Activated naive CD4-positive, alpha-beta T cell treated with anti-CD3 and anti-CD28 coated beads for 36 hours (primary cell): ENCODE results near the gene RFESD. TPM values are rescaled to one million over a fixed set of nuclear protein-coding genes. Genes with fewer than 3 reads are reported as not detected.

Experiments used
- CTCF ChIA-PET: fragments of 350-600 bp; sonication (Branson Sonifier 250); formaldehyde crosslinking; loops from one replicate; lab custom pipeline; 2021; ENCODE audit warnings: antibody characterized with exemption; lab: Charles Lee
- DNase-seq: peaks from one replicate; pipeline ENCODE4 v3.0.0-alpha.2; 2020
- H3K27ac Mint-ChIP-seq: one replicate; pipeline ENCODE4 v1.8.0; 2021; ENCODE audit warnings: mild to moderate bottlenecking, mixed read lengths
- H3K27me3 Mint-ChIP-seq: one replicate; pipeline ENCODE4 v1.8.0; 2021; ENCODE audit warnings: low read depth, mixed read lengths
- H3K36me3 Mint-ChIP-seq: one replicate; pipeline ENCODE4 v1.8.0; 2021; ENCODE audit warnings: low read depth, mixed read lengths
- H3K4me1 Mint-ChIP-seq: one replicate; pipeline ENCODE4 v1.8.0; 2021; ENCODE audit warnings: low read depth, mixed read lengths
- H3K4me3 Mint-ChIP-seq: one replicate; pipeline ENCODE4 v1.8.0; 2021; ENCODE audit warnings: mild to moderate bottlenecking, moderate library complexity, mixed read lengths
- H3K9me3 Mint-ChIP-seq: one replicate; pipeline ENCODE4 v1.8.0; 2021; ENCODE audit warnings: mixed read lengths
- intact Hi-C: fragments of 100-400 bp; cut with micrococcal nuclease; formaldehyde crosslinking; loops from one replicate; pipeline ENCODE4 v1.15.1; 2023
- total RNA-seq, 2 experiments: library from RNA; stranded (reverse); gene quantifications; one replicate each; pipeline ENCODE4 v1.2.3, GENCODE V29; 2021

The RFESD gene
- 1 to 10 TPM; 9.1 to 9.7 TPM for total RNA-seq

DNA sequence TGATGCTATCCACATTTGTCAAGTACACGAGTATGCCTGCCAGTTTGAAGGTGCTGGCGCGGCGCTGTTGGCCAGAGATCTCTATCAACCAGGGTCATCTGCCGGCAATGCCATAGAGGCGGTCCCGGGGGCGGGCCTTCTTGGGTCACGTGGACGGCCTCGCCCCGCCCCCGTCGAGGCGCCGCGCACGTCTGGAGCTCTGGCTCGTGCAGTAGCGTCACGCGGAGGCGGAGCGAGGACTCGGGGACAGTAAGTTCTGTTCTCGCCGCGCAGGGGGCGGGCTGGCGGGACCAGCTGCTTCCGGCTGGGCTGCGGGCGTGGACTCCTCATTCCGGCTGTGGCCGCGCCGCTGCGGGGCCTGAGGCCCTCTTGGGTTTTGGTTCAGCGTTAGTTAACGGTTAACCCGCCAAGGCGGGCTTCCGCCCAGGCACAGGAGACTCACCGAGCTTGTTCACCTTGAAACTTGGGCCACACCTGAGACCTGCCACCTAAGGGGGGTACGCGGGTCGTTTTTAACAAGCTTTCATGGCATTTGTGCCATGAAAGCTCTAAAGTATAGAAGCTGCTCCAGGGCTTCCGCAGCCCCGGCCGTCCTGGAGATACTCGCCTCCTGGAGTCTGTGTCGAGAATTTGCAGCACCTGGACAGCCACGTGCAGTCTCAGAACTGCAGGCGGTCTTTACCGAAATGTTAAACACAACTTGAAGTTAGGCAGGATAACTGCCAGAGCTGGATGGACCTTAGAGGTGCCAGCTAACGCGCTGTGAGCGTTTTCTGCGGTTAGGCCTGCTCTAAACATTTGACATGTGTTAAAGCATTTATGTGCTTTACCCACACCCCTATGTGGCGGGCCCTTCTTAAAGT, at the start of gene RFESD:
TSS of gene RFESD (plus strand) at position 209 of the 863 bp plus-strand sequence. CDS start 5,495 bp downstream, outside the sequence.
- H3K36me3 Mint-ChIP-seq: peaks cover 2% of the 10 kb centered on the region
- peaks cover 34% of the 10 kb centered on the region for H3K4me1 Mint-ChIP-seq
- peak within 1 kb of the TSS; percentile 82 for H3K4me3 Mint-ChIP-seq
- H3K27ac Mint-ChIP-seq: peak within 1 kb of the TSS; percentile 83
- peak; percentile 96 for DNase-seq
- CTCF ChIA-PET: interaction anchor here (0.6 to 7.3 kb wide), 19 partner anchors 9 to 955 kb away, joined by 3 to 63 read pairs (median 4); partner anchors contain the start of gene GPR150
- no peaks in the 10 kb centered on the region for H3K9me3 Mint-ChIP-seq
- intact Hi-C loops: loop anchor here (1.0 to 10.0 kb wide), 16 partner anchors 14 to 1536 kb away; partner anchors contain the start of genes ARSK, CAST, ELL2 and ERAP1
- no peaks in the 10 kb centered on the region for H3K27me3 Mint-ChIP-seq

DNA sequence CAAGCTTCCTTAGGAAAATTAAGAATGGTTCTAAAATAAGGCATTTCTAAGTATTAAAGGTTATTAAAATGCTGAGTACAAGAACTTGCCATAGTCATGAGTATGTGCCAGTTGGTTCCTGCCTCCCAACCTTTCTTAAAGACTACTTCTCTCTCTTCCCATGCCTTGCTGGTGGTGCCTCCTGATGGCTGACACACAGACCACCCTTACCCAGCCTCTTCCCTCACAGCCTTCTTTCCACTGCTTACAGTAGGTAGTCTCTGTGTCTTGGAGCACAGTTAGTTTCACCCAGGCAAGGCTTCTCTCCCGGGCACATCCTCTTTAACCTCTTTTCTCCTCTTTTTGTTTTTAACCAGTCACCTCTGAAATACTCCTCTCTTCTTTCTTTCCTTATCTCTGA, 47.3 kb upstream of the RFESD start:
- Mint-ChIP-seq H3K27me3 (no peaks in the 10 kb centered on the region), H3K36me3 (peaks cover 8% of the 10 kb centered on the region), H3K4me1 (no peaks in the 10 kb centered on the region), H3K9me3 (no peaks in the 10 kb centered on the region), H3K4me3 (no peak overlapping the region), H3K27ac (no peak overlapping the region)
- no peak for DNase-seq
- intact Hi-C loops: no loop called here
- CTCF ChIA-PET: no interaction called here

DNA sequence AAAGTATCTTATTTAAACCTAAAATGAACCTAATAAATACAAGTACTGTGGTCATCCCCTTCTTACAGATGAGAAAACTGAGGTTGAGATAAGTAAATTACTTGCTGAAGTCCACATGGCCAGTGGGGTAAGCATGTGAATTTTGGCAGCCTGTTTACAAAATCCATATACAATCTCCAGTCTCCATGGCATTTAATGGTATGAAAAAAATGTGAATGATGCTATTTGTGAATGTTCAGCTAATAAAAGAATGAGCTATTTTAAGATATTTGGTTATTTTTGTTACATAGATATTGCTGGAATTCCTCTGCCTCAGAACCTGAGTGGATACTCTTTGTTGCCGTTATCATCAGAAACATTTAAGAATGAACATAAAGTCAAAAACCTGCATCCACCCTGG, 46.0 kb upstream of the RFESD start:
- Mint-ChIP-seq H3K36me3 (peaks cover 5% of the 10 kb centered on the region), H3K4me1 (no peaks in the 10 kb centered on the region), H3K4me3 (no peak overlapping the region), H3K27ac (no peak overlapping the region), H3K9me3 (no peaks in the 10 kb centered on the region), H3K27me3 (no peaks in the 10 kb centered on the region)
- intact Hi-C loops: no loop called here
- CTCF ChIA-PET: no interaction called here
- DNase-seq: no peak

GRCh38 chr5:95605786-95606185, 40.8 kb upstream of the RFESD start:
- Mint-ChIP-seq H3K9me3 (no peaks in the 10 kb centered on the region), H3K27ac (no peak overlapping the region), H3K36me3 (peaks cover 8% of the 10 kb centered on the region), H3K27me3 (no peaks in the 10 kb centered on the region), H3K4me1 (no peaks in the 10 kb centered on the region), H3K4me3 (no peak overlapping the region)
- CTCF ChIA-PET: no interaction called here
- no peak for DNase-seq
- intact Hi-C loops: no loop called here

DNA sequence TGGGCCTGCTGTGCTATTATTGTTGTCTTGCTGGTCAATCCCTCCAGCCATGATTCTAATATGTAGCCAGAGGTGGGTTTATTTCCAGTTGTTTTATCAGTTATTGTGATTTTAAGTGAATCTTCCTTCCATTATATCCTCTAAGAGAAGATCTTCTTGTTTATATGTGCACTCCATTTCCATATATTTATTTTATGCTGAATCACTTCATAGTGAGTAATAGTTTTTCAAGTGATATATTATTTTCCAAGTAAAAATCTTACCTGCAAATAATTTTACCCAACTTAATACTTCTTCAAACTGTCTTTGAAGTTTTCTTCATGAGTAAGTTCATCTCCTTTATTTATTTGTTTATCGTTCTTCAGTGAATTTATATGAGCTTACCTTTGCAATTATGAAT, 40.2 kb upstream of the RFESD start:
- no peaks in the 10 kb centered on the region for H3K27me3 Mint-ChIP-seq
- no peaks in the 10 kb centered on the region for H3K9me3 Mint-ChIP-seq
- intact Hi-C loops: no loop called here
- H3K36me3 Mint-ChIP-seq: peaks cover 6% of the 10 kb centered on the region
- no peak overlapping the region for H3K4me3 Mint-ChIP-seq
- DNase-seq: no peak
- H3K27ac Mint-ChIP-seq: no peak overlapping the region
- CTCF ChIA-PET: no interaction called here
- H3K4me1 Mint-ChIP-seq: no peaks in the 10 kb centered on the region

- no peaks in the 10 kb centered on the region for H3K4me1 Mint-ChIP-seq
- no peaks in the 10 kb centered on the region for H3K27me3 Mint-ChIP-seq
- peaks cover 16% of the 10 kb centered on the region for H3K36me3 Mint-ChIP-seq
- CTCF ChIA-PET: no interaction called here
- H3K27ac Mint-ChIP-seq: no peak overlapping the region
- H3K9me3 Mint-ChIP-seq: peaks cover 11% of the 10 kb centered on the region
- H3K4me3 Mint-ChIP-seq: no peak overlapping the region
- DNase-seq: no peak
- intact Hi-C loops: no loop called here
These were observed 36.9 kb upstream of the RFESD start for GRCh38 chr5:95609711-95610110.

DNA sequence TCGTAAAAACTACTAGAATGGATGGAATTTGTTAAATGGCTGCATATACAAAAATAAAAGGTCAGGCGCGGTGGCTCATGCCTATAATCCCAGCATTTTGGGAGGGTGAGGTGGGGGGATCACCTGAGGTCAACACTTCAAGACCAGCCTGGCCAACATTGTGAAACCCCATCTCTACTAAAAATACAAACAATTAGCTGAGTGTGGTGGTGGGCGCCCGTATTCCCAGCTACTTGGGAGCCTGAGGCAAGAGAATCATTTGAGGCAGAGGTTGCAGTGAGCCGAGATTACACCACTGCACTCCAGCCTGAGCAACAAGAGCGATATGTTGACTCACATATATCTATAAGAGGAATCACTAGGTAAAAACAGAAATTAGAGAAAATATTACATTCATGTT, 36.0 kb upstream of the RFESD start:
- no peak for DNase-seq
- CTCF ChIA-PET: no interaction called here
- H3K36me3 Mint-ChIP-seq: peaks cover 17% of the 10 kb centered on the region
- H3K4me3 Mint-ChIP-seq: no peak overlapping the region
- intact Hi-C loops: no loop called here
- peaks cover 11% of the 10 kb centered on the region for H3K9me3 Mint-ChIP-seq
- peaks cover 8% of the 10 kb centered on the region for H3K4me1 Mint-ChIP-seq
- H3K27me3 Mint-ChIP-seq: no peaks in the 10 kb centered on the region
- H3K27ac Mint-ChIP-seq: no peak overlapping the region

GRCh38 chr5:95611396-95611795, 35.2 kb upstream of the RFESD start:
- H3K4me1 Mint-ChIP-seq: peaks cover 10% of the 10 kb centered on the region
- H3K36me3 Mint-ChIP-seq: peaks cover 17% of the 10 kb centered on the region
- DNase-seq: no peak
- CTCF ChIA-PET: no interaction called here
- H3K27me3 Mint-ChIP-seq: no peaks in the 10 kb centered on the region
- intact Hi-C loops: no loop called here
- peaks cover 11% of the 10 kb centered on the region for H3K9me3 Mint-ChIP-seq
- no peak overlapping the region for H3K4me3 Mint-ChIP-seq
- no peak overlapping the region for H3K27ac Mint-ChIP-seq

- CTCF ChIA-PET: no interaction called here
- Mint-ChIP-seq H3K4me3 (no peak overlapping the region), H3K4me1 (peaks cover 13% of the 10 kb centered on the region), H3K36me3 (peaks cover 17% of the 10 kb centered on the region), H3K27ac (no peak overlapping the region), H3K27me3 (no peaks in the 10 kb centered on the region), H3K9me3 (peaks cover 11% of the 10 kb centered on the region)
- intact Hi-C loops: no loop called here
- no peak for DNase-seq
These were observed 33.1 kb upstream of the RFESD start for GRCh38 chr5:95613514-95613913.

DNA sequence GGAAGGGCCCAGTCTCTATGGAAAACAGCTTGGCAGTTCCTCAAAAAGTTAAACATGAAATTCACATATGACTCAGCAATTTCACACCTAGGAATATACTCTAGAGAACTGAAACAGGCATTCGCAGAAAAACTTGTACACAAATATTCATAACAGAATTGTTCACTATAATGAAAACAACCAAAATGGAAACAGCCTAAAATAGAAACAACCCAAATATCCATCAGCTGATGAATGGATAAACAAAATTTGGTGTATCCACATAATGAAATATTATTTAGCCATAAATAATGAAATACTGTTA, 31.5 kb upstream of the RFESD start:
- CTCF ChIA-PET: no interaction called here
- Mint-ChIP-seq H3K36me3 (peaks cover 17% of the 10 kb centered on the region), H3K27ac (no peak overlapping the region), H3K27me3 (no peaks in the 10 kb centered on the region), H3K4me1 (peaks cover 27% of the 10 kb centered on the region), H3K9me3 (peaks cover 11% of the 10 kb centered on the region), H3K4me3 (no peak overlapping the region)
- no peak for DNase-seq
- intact Hi-C loops: loop anchor here (1.0 kb wide), 1 partner anchor 24 kb away; no protein-coding TSS in a partner anchor

DNA sequence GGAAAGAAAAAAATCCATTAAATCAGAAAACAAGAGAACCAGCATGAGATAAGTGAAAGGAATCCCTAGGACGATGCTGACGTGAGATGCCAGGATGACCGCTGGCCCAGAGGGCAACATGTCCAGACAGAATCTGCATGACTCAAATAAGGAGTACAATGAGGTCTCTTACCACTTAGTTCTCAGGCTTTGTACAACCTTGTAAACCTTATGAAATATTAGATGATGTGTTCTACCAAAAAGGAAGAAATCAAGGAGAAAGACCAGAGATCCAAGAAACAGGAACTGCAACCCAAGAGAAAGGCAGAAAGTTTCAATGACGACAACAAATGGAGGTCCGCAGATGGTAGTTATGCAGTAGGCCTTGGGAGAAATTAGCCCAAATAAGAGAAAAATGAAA, 29.5 kb upstream of the RFESD start:
- no peak for DNase-seq
- intact Hi-C loops: no loop called here
- no peaks in the 10 kb centered on the region for H3K27me3 Mint-ChIP-seq
- H3K27ac Mint-ChIP-seq: no peak overlapping the region
- CTCF ChIA-PET: no interaction called here
- H3K4me1 Mint-ChIP-seq: peaks cover 33% of the 10 kb centered on the region
- H3K9me3 Mint-ChIP-seq: peaks cover 11% of the 10 kb centered on the region
- peaks cover 15% of the 10 kb centered on the region for H3K36me3 Mint-ChIP-seq
- H3K4me3 Mint-ChIP-seq: no peak overlapping the region

DNA sequence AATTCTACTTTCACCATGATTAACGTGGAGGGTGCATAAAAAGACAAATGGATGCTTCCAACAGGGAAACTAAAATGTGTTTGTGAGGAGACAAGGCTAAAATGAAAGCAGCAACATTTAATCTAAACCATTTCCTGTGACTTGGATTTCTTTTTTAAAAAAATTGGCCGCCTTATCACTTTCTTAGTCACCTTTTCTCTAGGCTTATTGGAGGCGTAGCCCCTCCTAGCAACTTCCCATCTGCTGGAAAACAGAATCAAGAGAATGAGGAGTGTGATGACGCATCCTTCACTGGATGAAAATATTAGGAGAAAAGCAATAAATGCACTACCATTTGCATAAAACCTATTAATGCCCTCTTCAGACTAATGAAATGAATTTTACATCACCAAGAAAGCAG, 27.5 kb upstream of the RFESD start:
- Mint-ChIP-seq H3K4me1 (peaks cover 41% of the 10 kb centered on the region), H3K9me3 (no peaks in the 10 kb centered on the region), H3K4me3 (peak overlapping the region; percentile 82), H3K36me3 (peaks cover 1% of the 10 kb centered on the region), H3K27ac (no peak overlapping the region), H3K27me3 (no peaks in the 10 kb centered on the region)
- intact Hi-C loops: no loop called here
- CTCF ChIA-PET: interaction anchor here (1.6 kb wide), 1 partner anchor 28 kb away, joined by 3 read pairs; the partner anchor contains the start of gene RFESD
- DNase-seq: no peak

- DNase-seq: no peak
- CTCF ChIA-PET: interaction anchor here (1.6 kb wide), 1 partner anchor 27 kb away, joined by 3 read pairs; the partner anchor contains the start of gene RFESD
- Mint-ChIP-seq H3K27ac (no peak overlapping the region), H3K4me1 (peaks cover 41% of the 10 kb centered on the region), H3K27me3 (no peaks in the 10 kb centered on the region), H3K9me3 (no peaks in the 10 kb centered on the region), H3K36me3 (peaks cover 1% of the 10 kb centered on the region), H3K4me3 (peak overlapping the region; percentile 82)
- intact Hi-C loops: loop anchor here (1.0 to 10.0 kb wide), 3 partner anchors 28 to 335 kb away; partner anchors contain the start of genes ARSK and MCTP1
These were observed 27.0 kb upstream of the RFESD start for GRCh38 chr5:95619514-95620029.
